ENCODE measurements around the gene EME2.

EME2 gene

DNA sequence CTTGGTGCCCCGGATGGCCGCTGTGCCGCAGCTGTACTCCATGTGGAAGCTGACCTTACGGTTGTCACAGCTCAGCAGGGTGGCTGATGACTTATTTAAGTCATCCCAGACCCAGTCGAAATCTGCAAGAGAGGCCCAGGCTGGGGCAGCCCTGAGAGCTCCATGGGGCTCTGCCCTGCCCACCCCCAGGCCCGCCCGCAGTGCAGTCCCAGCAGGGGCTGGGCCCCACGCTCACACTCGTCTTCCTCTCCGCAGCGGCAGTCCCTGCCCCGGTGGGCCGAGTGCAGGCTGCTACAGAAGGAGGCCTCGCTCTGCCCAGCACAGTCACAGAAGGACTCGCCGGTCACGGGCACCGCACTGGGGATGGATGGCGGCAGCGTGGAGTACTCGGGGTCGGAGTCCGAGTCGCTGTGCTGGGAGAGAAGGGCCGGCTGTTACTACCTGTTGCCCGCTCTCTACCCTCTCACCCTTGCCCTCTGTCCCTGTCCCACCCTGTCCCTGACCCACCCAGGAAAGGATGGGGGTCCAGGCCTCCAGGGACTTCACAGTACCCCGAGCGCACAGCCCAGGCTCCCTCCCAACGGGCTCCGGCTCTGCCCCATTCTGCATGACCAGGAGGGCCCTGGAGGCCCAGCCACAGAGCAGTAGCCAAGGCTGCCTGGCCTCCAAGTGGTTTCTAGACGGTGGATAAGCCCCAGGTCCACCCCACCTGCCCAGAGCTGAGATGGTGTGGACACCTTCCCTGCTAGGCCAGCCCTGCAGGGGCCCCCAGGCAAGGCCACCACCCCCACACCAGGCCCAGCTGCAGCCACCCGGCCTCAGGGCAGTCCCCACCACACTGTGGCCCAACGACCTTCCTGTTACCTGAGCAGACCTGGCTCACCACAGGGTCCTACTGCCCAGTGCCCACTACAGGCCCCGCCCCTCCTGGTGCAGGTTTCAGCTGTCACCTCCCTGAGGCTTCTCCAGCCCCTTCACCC is 5.9 kb downstream of the EME2 start:
- Histone ChIP-seq H3K27ac (ENCODE audit: low read depth, low read length) (no peak overlapping the region), H3K9me3 (ENCODE audit: control insufficient read depth in 1 of 2, low read length in 2 of 2) (no peaks in the 10 kb centered on the region), H3K4me1 (ENCODE audit: control insufficient read depth in 1 of 2, insufficient read depth in 2 of 2, low read length in 2 of 2) (peaks cover 20 to 27% of the 10 kb centered on the region in 2 donors), H3K4me3 (ENCODE audit: low read depth in 1 of 2, low read length in 2 of 2) (no peak overlapping the region), H3K36me3 (ENCODE audit: control insufficient read depth in 1 of 2, insufficient read depth in 2 of 2, low read length in 2 of 2) (peaks cover 7 to 51% of the 10 kb centered on the region in 2 donors), H3K27me3 (ENCODE audit: control insufficient read depth in 1 of 2, insufficient read depth in 2 of 2, low read length in 2 of 2) (no peaks in the 10 kb centered on the region), H3K9ac (ENCODE audit: low read depth in 1 of 2, low read length in 2 of 2) (no peak overlapping the region)

DNA sequence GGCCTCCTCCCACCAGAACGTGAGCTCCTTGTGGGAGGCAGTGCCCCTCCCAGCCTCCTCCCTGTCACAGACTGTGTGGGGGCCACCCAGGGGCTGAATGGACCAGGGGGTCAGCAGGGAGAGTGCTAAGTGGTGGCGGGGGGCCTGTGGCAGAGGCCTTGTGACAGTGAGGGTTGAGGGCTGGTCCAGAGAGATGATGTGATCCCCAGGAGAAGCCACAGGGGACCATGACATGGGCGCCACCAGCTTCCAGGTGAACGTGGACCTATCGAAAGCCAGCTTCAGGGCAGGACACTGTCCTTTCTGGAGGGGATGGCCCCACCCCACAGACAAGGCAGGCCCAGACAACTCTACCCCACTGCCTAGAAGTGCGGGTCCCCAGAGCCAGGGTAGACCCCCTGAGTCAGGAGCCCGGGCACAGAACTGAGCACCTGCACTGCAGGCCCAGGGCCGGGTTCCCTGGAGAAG is 6.7 kb downstream of the EME2 start:
- Histone ChIP-seq H3K4me3 (ENCODE audit: low read depth in 1 of 2, low read length in 2 of 2) (no peak overlapping the region), H3K9me3 (ENCODE audit: control insufficient read depth in 1 of 2, low read length in 2 of 2) (no peaks in the 10 kb centered on the region), H3K4me1 (ENCODE audit: control insufficient read depth in 1 of 2, insufficient read depth in 2 of 2, low read length in 2 of 2) (peaks cover 14 to 25% of the 10 kb centered on the region in 2 donors), H3K27ac (ENCODE audit: low read depth, low read length) (no peak overlapping the region), H3K36me3 (ENCODE audit: control insufficient read depth in 1 of 2, insufficient read depth in 2 of 2, low read length in 2 of 2) (peaks cover 7 to 51% of the 10 kb centered on the region in 2 donors), H3K9ac (ENCODE audit: low read depth in 1 of 2, low read length in 2 of 2) (no peak overlapping the region), H3K27me3 (ENCODE audit: control insufficient read depth in 1 of 2, insufficient read depth in 2 of 2, low read length in 2 of 2) (no peaks in the 10 kb centered on the region)

DNA sequence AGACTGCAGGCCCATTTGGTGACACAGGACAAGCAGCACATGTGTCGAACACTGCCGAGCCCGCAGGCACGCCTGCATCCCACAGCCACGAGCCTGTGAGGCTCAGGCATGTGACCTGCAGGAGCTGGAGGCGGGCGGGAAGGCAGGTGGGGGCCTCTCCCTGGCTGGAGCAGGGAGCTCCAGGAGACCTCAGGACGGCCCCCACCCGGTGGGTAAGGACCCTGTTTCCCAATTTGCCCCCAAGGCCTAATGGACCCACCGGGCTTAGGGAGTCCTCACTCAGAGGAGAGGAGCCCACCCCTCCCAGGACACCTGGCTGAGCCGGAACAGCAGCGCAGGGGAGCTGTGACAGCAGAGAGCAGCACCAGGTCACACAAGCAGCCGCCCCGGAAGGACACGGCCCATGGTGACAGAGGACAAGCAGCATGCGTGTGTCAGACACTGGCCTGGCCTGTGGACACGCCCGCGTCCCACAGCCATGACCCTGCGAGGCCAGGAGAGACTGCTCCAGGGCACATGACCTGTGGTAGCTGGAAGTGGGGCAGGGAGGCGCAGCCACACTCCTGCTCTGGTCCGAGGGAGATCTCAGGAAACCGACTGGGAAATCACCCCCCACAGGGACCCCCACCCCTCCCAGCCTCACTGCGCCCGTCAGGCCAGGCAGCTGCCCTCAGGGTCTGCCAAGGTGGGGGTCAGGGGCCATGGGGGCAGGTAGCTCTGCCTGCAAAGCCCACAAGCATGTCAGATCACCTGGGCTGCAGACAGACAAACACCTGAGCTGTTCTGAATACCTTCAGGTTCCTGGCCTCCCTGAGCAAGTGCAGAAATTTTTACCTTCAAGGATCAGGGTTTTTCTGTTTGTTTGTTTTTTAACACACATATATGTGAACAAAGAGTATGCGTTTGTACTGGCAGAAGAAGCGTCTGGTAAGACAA is 7.4 kb downstream of the EME2 start:
- no peak overlapping the region for H3K27ac ChIP-seq (ENCODE audit: low read depth, low read length)
- no peaks in the 10 kb centered on the region for H3K27me3 ChIP-seq (ENCODE audit: control insufficient read depth in 1 of 2, insufficient read depth in 2 of 2, low read length in 2 of 2)
- H3K9ac ChIP-seq (ENCODE audit: low read depth in 1 of 2, low read length in 2 of 2), result no peak overlapping the region
- H3K4me1 ChIP-seq (ENCODE audit: control insufficient read depth in 1 of 2, insufficient read depth in 2 of 2, low read length in 2 of 2), result peaks cover 8 to 20% of the 10 kb centered on the region in 2 donors
- no peak overlapping the region for H3K4me3 ChIP-seq (ENCODE audit: low read depth in 1 of 2, low read length in 2 of 2)
- H3K9me3 ChIP-seq (ENCODE audit: control insufficient read depth in 1 of 2, low read length in 2 of 2), result no peaks in the 10 kb centered on the region
- peaks cover 7 to 51% of the 10 kb centered on the region in 2 donors for H3K36me3 ChIP-seq (ENCODE audit: control insufficient read depth in 1 of 2, insufficient read depth in 2 of 2, low read length in 2 of 2)

DNA sequence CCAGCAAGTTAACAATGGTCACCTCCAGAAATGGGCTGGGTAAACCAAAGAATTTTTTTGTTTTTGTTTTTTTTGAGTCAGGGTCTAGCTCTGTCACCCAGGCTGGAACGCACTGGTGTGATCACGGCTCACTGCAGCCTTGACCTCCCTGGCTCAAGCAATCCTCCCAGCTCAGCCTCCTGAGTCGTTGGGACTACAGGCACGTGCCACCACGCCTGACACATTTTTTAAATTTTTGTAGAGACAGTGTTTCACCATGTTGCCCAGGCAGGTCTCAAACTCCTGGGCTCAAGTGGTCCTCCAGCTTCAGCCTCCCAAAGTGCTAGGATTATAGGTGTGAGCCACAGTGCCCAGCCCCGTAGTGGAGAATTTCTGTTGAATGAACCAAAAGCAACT is 8.1 kb downstream of the EME2 start:
- Histone ChIP-seq H3K4me1 (ENCODE audit: control insufficient read depth in 1 of 2, insufficient read depth in 2 of 2, low read length in 2 of 2) (peaks cover 8 to 23% of the 10 kb centered on the region in 2 donors), H3K4me3 (ENCODE audit: low read depth in 1 of 2, low read length in 2 of 2) (no peak overlapping the region), H3K36me3 (ENCODE audit: control insufficient read depth in 1 of 2, insufficient read depth in 2 of 2, low read length in 2 of 2) (peaks cover 7 to 48% of the 10 kb centered on the region in 2 donors), H3K9ac (ENCODE audit: low read depth in 1 of 2, low read length in 2 of 2) (no peak overlapping the region), H3K9me3 (ENCODE audit: control insufficient read depth in 1 of 2, low read length in 2 of 2) (no peaks in the 10 kb centered on the region), H3K27ac (ENCODE audit: low read depth, low read length) (no peak overlapping the region), H3K27me3 (ENCODE audit: control insufficient read depth in 1 of 2, insufficient read depth in 2 of 2, low read length in 2 of 2) (no peaks in the 10 kb centered on the region)

DNA sequence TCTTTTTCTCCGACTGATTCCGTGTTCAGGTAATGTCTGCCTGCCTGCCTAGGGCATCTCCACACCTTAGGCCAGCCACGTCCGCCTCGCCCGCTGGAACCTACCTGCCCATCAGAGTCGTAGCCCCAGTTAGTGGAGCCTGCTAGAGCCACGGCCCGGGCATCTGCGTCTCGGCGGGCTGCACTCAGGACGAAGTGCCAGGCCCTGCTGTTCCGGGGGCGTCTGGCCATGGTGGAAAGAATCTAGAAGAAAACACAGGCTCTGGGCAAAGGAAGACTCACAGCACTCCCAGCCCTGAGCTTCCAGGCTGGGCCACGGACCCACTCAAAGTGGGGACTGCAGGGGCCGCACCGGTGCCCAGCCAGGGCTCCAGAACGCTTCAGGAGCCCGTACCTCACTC is 8.6 kb downstream of the EME2 start:
- Histone ChIP-seq H3K9me3 (ENCODE audit: control insufficient read depth in 1 of 2, low read length in 2 of 2) (no peaks in the 10 kb centered on the region), H3K27me3 (ENCODE audit: control insufficient read depth in 1 of 2, insufficient read depth in 2 of 2, low read length in 2 of 2) (no peaks in the 10 kb centered on the region), H3K9ac (ENCODE audit: low read depth in 1 of 2, low read length in 2 of 2) (peak overlapping the region; percentile 48 to 63), H3K4me1 (ENCODE audit: control insufficient read depth in 1 of 2, insufficient read depth in 2 of 2, low read length in 2 of 2) (peaks cover 8 to 23% of the 10 kb centered on the region in 2 donors), H3K4me3 (ENCODE audit: low read depth in 1 of 2, low read length in 2 of 2) (peak overlapping the region; percentile 76 to 80), H3K36me3 (ENCODE audit: control insufficient read depth in 1 of 2, insufficient read depth in 2 of 2, low read length in 2 of 2) (peaks cover 4 to 46% of the 10 kb centered on the region in 2 donors), H3K27ac (ENCODE audit: low read depth, low read length) (no peak overlapping the region)

DNA sequence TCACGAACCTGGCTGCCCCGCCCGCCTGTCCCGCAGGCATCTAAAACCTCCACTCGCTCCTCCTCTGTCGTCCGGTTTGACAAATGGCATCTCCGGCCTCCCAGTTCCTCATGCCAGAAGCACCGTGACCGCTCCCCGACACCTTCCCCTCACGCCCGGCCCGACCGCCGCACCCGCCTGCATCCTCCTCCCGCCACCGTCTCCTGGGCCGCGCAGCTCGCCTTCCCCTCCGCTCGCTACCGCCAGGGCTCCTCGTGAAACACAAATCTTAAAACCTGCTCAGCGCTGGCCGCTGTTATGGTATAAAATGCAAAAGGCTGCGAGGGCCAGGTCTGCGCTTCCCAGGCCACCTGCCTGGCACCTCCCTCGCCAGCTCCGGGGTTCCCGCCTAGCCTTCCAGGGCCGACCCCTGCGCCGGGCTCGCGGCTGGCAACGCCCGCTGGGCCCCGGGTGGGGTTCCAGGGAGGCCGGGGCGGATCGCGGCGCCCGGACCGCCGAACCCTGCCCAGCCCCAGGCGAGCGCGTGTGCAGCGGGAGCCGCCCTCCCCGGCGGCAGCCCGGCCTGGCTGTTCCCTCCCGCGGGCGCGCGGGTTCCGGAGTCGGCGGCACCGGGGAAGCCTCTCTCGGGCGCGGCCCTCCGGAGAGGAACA is 9.3 kb downstream of the EME2 start:
- Histone ChIP-seq H3K36me3 (ENCODE audit: control insufficient read depth in 1 of 2, insufficient read depth in 2 of 2, low read length in 2 of 2) (peaks cover 4 to 47% of the 10 kb centered on the region in 2 donors), H3K9me3 (ENCODE audit: control insufficient read depth in 1 of 2, low read length in 2 of 2) (no peaks in the 10 kb centered on the region), H3K27ac (ENCODE audit: low read depth, low read length) (peak overlapping the region; percentile 75), H3K9ac (ENCODE audit: low read depth in 1 of 2, low read length in 2 of 2) (peak overlapping the region; percentile 48 to 63), H3K4me3 (ENCODE audit: low read depth in 1 of 2, low read length in 2 of 2) (peak overlapping the region; percentile 76 to 80), H3K4me1 (ENCODE audit: control insufficient read depth in 1 of 2, insufficient read depth in 2 of 2, low read length in 2 of 2) (peaks cover 8 to 23% of the 10 kb centered on the region in 2 donors), H3K27me3 (ENCODE audit: control insufficient read depth in 1 of 2, insufficient read depth in 2 of 2, low read length in 2 of 2) (no peaks in the 10 kb centered on the region)

DNA sequence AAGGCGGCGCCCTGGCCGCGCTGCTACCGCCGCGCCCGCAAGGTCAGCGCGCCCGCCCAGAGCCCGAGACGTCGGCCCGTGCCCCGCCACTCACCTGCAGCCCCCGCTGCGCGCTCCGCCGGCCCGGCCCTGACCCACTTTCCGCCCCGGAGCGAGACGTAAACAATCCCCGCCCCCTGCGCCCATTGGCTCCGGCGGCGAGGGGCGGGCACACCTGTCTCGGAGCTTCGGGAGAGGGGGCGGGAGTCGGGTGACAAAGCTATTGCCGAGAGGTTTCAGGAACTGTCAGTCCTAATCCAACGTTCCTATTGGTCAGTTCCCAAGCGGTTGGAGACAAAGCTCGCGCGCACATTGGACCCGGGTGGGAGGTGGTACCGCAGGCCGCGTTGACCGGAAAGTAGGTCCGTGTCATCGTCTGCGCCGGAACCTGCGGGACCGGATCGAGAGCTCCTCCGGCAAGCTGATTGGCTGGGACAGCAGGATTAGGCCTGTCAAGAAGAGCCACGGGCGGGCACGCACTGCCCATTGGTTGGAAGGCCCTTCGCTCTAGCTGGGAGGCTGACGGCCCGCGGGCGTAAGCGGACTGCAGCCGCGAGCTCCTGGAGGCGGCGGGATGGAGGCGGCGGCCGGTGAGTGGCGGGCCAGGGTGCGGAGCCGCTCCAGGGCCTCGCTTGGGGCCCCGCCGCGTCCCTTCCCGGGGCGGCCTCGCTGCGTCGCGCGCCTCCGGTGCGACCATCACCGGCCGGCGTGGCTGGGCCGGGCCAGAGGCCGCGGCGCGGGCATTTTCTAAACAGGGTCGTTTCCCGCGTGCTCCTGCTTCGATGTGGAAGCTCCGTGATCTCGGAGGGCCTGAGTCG is 10.0 kb downstream of the EME2 start, which contains the start of the genes NUBP2 and SPSB3:
TSS of gene NUBP2 (plus strand) at position 553 of the 857 bp plus-strand sequence. CDS start at position 614, 61 bp downstream.
TSS of gene SPSB3 (minus strand) at position 164 of the 857 bp plus-strand sequence. CDS start 1,088 bp downstream, outside the sequence.
- Histone ChIP-seq H3K27ac (ENCODE audit: low read depth, low read length) (peak within 1 kb of the TSS; percentile 75), H3K27me3 (ENCODE audit: control insufficient read depth in 1 of 2, insufficient read depth in 2 of 2, low read length in 2 of 2) (no peaks in the 10 kb centered on the region), H3K4me3 (ENCODE audit: low read depth in 1 of 2, low read length in 2 of 2) (peak within 1 kb of the TSS; percentile 76 to 80), H3K9ac (ENCODE audit: low read depth in 1 of 2, low read length in 2 of 2) (peak within 1 kb of the TSS; percentile 63 to 65), H3K9me3 (ENCODE audit: control insufficient read depth in 1 of 2, low read length in 2 of 2) (no peaks in the 10 kb centered on the region), H3K36me3 (ENCODE audit: control insufficient read depth in 1 of 2, insufficient read depth in 2 of 2, low read length in 2 of 2) (peaks cover 4 to 47% of the 10 kb centered on the region in 2 donors), H3K4me1 (ENCODE audit: control insufficient read depth in 1 of 2, insufficient read depth in 2 of 2, low read length in 2 of 2) (peaks cover 8 to 23% of the 10 kb centered on the region in 2 donors)

DNA sequence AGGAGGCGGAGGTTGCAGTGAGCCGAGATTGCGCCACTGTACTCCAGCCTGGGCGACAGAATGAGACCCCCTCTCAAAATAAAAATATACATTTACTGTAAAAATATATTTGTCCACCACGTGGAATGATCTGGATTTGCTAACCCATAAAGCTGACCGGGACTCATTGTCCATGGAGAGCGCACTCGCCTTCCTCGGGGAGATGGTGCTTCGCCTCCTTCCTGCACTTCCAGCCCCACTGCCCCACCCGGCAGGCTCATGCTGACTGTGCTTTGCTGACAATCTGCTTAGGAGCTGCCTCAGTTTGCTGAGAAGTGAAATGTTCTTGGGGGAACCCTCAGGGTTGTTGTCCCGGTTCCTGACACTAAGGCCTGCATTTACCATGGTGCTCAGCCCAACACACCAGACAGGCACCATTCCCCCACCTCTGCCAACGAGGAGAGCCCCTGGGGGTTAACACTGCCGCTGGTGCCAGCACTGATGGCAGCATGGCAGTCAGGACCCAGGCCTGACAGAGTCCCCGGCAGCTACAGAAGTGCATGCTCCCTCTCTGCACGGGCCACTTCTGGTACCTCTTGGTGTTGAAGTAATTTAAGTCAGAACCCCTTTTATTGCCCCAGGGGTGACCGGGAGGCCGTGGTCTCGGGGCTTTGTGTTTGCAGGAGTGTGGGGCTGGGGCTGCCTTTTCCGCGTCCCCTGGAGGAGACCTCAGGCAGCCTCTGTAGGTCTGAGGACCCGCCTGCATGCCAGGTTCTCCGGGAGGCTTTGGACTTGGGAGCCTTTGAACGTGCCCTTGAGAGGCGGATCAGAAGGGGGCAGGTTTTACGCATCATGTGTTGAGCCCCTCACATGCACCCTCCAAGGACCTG is 12.6 kb downstream of the EME2 start:
- no peaks in the 10 kb centered on the region for H3K9me3 ChIP-seq (ENCODE audit: control insufficient read depth in 1 of 2, low read length in 2 of 2)
- H3K4me1 ChIP-seq (ENCODE audit: control insufficient read depth in 1 of 2, insufficient read depth in 2 of 2, low read length in 2 of 2), result peaks cover 8 to 23% of the 10 kb centered on the region in 2 donors
- no peak overlapping the region for H3K27ac ChIP-seq (ENCODE audit: low read depth, low read length)
- H3K27me3 ChIP-seq (ENCODE audit: control insufficient read depth in 1 of 2, insufficient read depth in 2 of 2, low read length in 2 of 2), result no peaks in the 10 kb centered on the region
- no peak overlapping the region for H3K4me3 ChIP-seq (ENCODE audit: low read depth in 1 of 2, low read length in 2 of 2)
- H3K36me3 ChIP-seq (ENCODE audit: control insufficient read depth in 1 of 2, insufficient read depth in 2 of 2, low read length in 2 of 2), result peaks cover 4 to 43% of the 10 kb centered on the region in 2 donors
- no peak overlapping the region for H3K9ac ChIP-seq (ENCODE audit: low read depth in 1 of 2, low read length in 2 of 2)
